ENCODE measurements around the gene YOD1.

DNA sequence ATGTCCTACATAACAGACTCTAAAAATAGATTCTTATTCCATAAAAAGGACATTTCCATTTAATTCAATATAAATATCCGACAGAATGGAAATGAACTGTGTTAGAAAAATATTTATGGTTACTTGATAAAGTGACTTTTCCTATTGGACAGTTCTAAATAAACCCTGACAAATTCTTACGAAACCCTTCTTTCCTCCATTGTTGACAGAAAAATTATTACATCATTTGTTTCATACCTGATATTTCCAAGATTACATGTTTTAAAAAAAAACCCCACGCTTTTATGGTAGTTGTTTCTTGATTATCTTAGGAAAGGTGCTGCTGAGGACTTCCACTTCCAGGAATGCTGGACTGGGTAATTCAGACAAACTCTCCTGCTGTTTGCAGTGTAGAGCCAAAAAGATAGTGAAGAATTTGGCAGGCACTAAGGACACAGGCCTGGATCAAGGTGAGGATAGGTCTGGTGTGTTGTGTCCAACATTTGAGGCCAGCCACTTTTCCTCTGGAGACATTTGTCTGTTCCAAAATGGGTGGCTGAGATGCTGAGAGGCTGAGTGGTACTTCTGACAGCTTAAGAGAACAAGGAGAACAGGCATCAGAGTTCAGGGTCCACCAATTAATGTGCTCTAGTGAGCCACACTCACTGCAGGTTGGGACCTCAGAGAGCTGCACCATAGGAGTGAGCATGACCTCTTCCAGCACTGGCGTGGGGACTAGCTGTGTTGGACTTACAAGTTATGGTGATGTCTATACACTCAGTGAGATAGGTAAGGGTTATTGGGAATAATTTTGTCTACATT is 11.4 kb downstream of the YOD1 start:
- TF ChIP-seq, protein P1, sequence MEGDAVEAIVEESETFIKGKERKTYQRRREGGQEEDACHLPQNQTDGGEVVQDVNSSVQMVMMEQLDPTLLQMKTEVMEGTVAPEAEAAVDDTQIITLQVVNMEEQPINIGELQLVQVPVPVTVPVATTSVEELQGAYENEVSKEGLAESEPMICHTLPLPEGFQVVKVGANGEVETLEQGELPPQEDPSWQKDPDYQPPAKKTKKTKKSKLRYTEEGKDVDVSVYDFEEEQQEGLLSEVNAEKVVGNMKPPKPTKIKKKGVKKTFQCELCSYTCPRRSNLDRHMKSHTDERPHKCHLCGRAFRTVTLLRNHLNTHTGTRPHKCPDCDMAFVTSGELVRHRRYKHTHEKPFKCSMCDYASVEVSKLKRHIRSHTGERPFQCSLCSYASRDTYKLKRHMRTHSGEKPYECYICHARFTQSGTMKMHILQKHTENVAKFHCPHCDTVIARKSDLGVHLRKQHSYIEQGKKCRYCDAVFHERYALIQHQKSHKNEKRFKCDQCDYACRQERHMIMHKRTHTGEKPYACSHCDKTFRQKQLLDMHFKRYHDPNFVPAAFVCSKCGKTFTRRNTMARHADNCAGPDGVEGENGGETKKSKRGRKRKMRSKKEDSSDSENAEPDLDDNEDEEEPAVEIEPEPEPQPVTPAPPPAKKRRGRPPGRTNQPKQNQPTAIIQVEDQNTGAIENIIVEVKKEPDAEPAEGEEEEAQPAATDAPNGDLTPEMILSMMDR (conservative IDR thresholded peaks at IDR 0.05 in 1 of 2, IDR thresholded peaks at IDR 0.05 in 1 of 2; ENCODE audit: low read depth in 1 of 2, low read length in 2 of 2): no peak
- TF ChIP-seq EZH2 (IDR thresholded peaks at IDR 0.05; ENCODE audit: low read length, missing control alignments): no peak

All from fibroblast of lung (primary cell).